ENCODE results near the gene IFITM5. TPM values are rescaled to one million over a fixed set of nuclear protein-coding genes. Genes with fewer than 3 reads are reported as not detected.

IFITM5 gene
- total and polyA plus RNA-seq, 9 of the 15 experiments (the other 6 are each of a cell fraction or from before 2014, with no cell fraction given): 0.19 TPM; not detected in 8

DNA sequence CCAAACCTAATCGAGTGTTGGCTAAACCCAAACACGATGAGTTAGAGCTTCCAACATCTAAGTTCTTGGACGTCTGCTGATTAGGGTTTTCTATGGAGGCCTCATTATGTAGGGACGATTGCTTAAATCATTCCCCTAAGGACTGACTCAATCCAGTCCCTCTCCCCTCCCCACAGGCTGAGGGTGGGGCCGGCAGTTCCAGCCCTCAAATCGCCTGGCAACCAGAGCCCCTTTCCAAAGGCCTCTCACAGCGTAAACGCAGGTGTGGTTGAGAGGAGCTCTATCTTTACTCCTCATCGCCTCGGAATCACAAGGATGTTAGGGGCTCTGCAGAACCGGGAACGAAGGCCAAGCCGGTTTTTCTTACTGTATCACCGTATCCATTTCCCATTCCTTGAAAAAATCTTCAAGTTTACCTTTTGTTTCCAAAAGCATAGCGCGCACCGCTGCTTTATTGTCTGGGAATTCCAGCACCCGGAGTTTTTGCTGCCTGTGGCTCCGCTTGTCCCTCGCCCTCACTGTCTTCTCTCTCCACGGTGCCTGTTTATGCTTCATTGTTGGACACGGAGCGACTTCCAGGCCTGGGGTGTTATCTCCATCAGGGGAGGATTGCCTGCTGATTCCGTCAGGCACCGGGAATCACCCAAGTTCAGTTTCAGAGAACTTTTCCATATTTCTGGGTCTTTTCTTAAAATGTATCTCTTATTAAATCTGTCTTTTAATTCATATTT is 35.1 kb upstream of the IFITM5 start (continued):
- TF ChIP-seq, protein P1, sequence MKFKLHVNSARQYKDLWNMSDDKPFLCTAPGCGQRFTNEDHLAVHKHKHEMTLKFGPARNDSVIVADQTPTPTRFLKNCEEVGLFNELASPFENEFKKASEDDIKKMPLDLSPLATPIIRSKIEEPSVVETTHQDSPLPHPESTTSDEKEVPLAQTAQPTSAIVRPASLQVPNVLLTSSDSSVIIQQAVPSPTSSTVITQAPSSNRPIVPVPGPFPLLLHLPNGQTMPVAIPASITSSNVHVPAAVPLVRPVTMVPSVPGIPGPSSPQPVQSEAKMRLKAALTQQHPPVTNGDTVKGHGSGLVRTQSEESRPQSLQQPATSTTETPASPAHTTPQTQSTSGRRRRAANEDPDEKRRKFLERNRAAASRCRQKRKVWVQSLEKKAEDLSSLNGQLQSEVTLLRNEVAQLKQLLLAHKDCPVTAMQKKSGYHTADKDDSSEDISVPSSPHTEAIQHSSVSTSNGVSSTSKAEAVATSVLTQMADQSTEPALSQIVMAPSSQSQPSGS (CRISPR knock-in tag; IDR thresholded peaks at IDR 0.05): no peak
- TF ChIP-seq MAZ (CRISPR knock-in tag; conservative IDR thresholded peaks at IDR 0.05 in 1 of 2, IDR thresholded peaks at IDR 0.05 in 1 of 2) (0 out of 4 replicates have a peak, but pooled peaks of 1 of the 2 experiments have one; percentile 20), SMARCE1 (IDR thresholded peaks at IDR 0.05) (peak; percentile 40; the same call in 1 of the 2 replicates), POLR2AphosphoS2 (IDR thresholded peaks at IDR 0.05; ENCODE audit: low read length) (no peak), REST (IDR thresholded peaks at IDR 0.05; ENCODE audit: borderline replicate concordance) (0 out of 2 replicates have a peak, but pooled peaks have one; percentile 15), REST (CRISPR knock-in tag; IDR thresholded peaks at IDR 0.05; ENCODE audit: low read depth) (no peak), ZNF586 (CRISPR knock-in tag; conservative IDR thresholded peaks at IDR 0.05) (no peak), TSC22D4 (tag; IDR thresholded peaks at IDR 0.05) (no peak), MLLT1 (IDR thresholded peaks at IDR 0.05) (0 out of 4 replicates have a peak, but pooled peaks of 1 of the 2 experiments have one; percentile 9), ZNF134 (CRISPR knock-in tag; conservative IDR thresholded peaks at IDR 0.05) (peak; percentile 63), RCOR1 (IDR thresholded peaks at IDR 0.05; ENCODE audit: borderline replicate concordance in 1 of 2, low read depth in 2 of 2, low read length in 2 of 2) (peak in 1 of 2 experiments; percentile 31; a peak in 1 of 4 replicates), ZNF583 (CRISPR knock-in tag; IDR thresholded peaks at IDR 0.05) (0 out of 2 replicates have a peak, but pooled peaks have one; percentile 26), SIN3A (IDR thresholded peaks at IDR 0.05; ENCODE audit: borderline replicate concordance in 2 of 2, control insufficient read depth in 1 of 2, low read depth in 2 of 2, low read length in 2 of 2) (no peak), SRSF9 (IDR thresholded peaks at IDR 0.05; ENCODE audit: borderline replicate concordance, low read depth, low read length) (no peak), FOSL1 (tag; conservative IDR thresholded peaks at IDR 0.05) (peak; percentile 33; the same call in 1 of the 2 replicates)

Measured in K562 (cell line).